Stimulated activated CD4-positive, alpha-beta T cell treated with anti-CD3 and anti-CD28 coated beads, Interleukin-12 subunit alpha, Interleukin-12 subunit beta, amount 100 ng/mL, for 48 hours (primary cell): ENCODE data around the gene KLHL29.
A peak's percentile ranks its signal among the peaks of the same experiment; 100 is the strongest.

Experiments
- DNase-seq, 3 donors: peaks; one replicate each; pipeline ENCODE4 v3.0.0-alpha.2; 2020; ENCODE audit warnings: low read depth in 2 of 3, low spot score in 1 of 3

Gene KLHL29

GRCh38 chr2:23626701-23627230 lies 241.8 kb downstream of the KLHL29 start:
- no peak for DNase-seq

GRCh38 chr2:23627236-23628009 lies 242.4 kb downstream of the KLHL29 start:
- DNase-seq, result no peak

- no peak for DNase-seq
Observed at GRCh38 chr2:23628926-23629771, 244.2 kb downstream of the KLHL29 start.

GRCh38 chr2:23629772-23630480 lies 244.9 kb downstream of the KLHL29 start:
- no peak for DNase-seq

GRCh38 chr2:23630961-23631360 lies 246.0 kb downstream of the KLHL29 start:
- DNase-seq, result no peak

GRCh38 chr2:23631389-23631788 lies 246.4 kb downstream of the KLHL29 start:
- no peak for DNase-seq

- DNase-seq, result no peak
Observed at GRCh38 chr2:23632386-23632785, 247.4 kb downstream of the KLHL29 start.

- DNase-seq, result no peak
Observed at GRCh38 chr2:23632831-23633395, 247.9 kb downstream of the KLHL29 start.

- DNase-seq, result no peak
Observed at GRCh38 chr2:23633966-23634365, 249.0 kb downstream of the KLHL29 start.

- no peak for DNase-seq
Observed at GRCh38 chr2:23635442-23636340, 250.7 kb downstream of the KLHL29 start.

GRCh38 chr2:23636426-23636825 lies 251.4 kb downstream of the KLHL29 start:
- no peak for DNase-seq

- DNase-seq, result no peak
Observed at GRCh38 chr2:23637011-23637778, 252.2 kb downstream of the KLHL29 start.

GRCh38 chr2:23639406-23639982 lies 254.5 kb downstream of the KLHL29 start:
- peak in 1 of 3 donors; percentile 8 for DNase-seq

- no peak for DNase-seq
Observed at GRCh38 chr2:23640711-23641110, 255.7 kb downstream of the KLHL29 start.

GRCh38 chr2:23642516-23642915 lies 257.5 kb downstream of the KLHL29 start:
- no peak for DNase-seq

GRCh38 chr2:23645230-23645808 lies 260.3 kb downstream of the KLHL29 start:
- no peak for DNase-seq

- DNase-seq, result no peak
Observed at GRCh38 chr2:23647563-23647962, 262.6 kb downstream of the KLHL29 start.

- DNase-seq, result no peak
Observed at GRCh38 chr2:23649303-23649702, 264.3 kb downstream of the KLHL29 start.

GRCh38 chr2:23649819-23650218 lies 264.8 kb downstream of the KLHL29 start:
- no peak for DNase-seq
